ENCODE measurements around the gene GALNT2. TPM values are rescaled to one million over a fixed set of nuclear protein-coding genes. Genes with fewer than 3 reads are reported as not detected.

The GALNT2 gene
- total RNA-seq, 1 experiment from 2014 or later = 152 TPM

DNA sequence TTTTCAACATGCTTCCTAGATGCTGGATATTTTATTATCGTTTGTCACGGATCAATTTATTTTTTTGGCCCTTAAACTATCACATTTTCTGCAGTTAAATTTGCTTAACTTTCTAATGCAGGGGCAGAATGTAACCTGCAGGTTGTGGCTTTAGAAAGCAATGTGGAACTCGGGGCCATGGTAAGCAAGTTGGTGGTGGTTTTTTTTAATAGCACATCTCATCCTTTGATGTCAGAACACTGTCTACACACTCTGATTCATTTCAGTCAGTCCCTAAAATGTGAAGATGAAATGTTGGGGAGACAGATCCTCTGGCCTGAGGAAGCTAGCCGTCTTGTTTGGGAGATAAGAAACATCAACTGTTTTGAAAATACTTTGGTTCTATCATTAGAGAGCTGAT, 89.5 kb downstream of the GALNT2 start:
- Histone ChIP-seq H3K36me3 (ENCODE audit: control insufficient read depth, insufficient read depth, low read length) (no peaks in the 10 kb centered on the region), H3K9me3 (ENCODE audit: control insufficient read depth, insufficient read depth, low read depth, low read length) (no peaks in the 10 kb centered on the region), H3K4me1 (ENCODE audit: control insufficient read depth, insufficient read depth, low read length) (peaks cover 21% of the 10 kb centered on the region), H3K4me3 (ENCODE audit: low read depth in 2 of 2, low read length in 2 of 2) (no peak overlapping the region), H3K27me3 (ENCODE audit: control insufficient read depth, insufficient read depth, low read length) (no peaks in the 10 kb centered on the region), H3K27ac (ENCODE audit: low read length) (no peak overlapping the region)
- DNase-seq (ENCODE audit: low read depth, low spot score) (no peak), ATAC-seq (no peak)
- no TSS peak for BruUV-seq (replicated peaks)
- in situ Hi-C loops (cut with HindIII; ENCODE audit: low pct_unique_long_range_greater_than_20kb, low sequenced_read_pairs) (no loop called here), intact Hi-C loops (cut with micrococcal nuclease; ENCODE audit: unreplicated experiment) (no loop called here)
- POLR2A ChIA-PET = no interaction called here
- CTCF ChIA-PET = no interaction called here
- TF ChIP-seq SIN3A (IDR thresholded peaks at IDR 0.05; ENCODE audit: borderline replicate concordance, insufficient read depth, low read depth, low read length) = no peak
- no peak for TF ChIP-seq TCF7L2 (IDR thresholded peaks at IDR 0.05; ENCODE audit: low read depth, low read length)
- no peak for TF ChIP-seq POLR2AphosphoS5 (IDR thresholded peaks at IDR 0.05; ENCODE audit: low read depth, low read length)
- TF ChIP-seq, protein P1, sequence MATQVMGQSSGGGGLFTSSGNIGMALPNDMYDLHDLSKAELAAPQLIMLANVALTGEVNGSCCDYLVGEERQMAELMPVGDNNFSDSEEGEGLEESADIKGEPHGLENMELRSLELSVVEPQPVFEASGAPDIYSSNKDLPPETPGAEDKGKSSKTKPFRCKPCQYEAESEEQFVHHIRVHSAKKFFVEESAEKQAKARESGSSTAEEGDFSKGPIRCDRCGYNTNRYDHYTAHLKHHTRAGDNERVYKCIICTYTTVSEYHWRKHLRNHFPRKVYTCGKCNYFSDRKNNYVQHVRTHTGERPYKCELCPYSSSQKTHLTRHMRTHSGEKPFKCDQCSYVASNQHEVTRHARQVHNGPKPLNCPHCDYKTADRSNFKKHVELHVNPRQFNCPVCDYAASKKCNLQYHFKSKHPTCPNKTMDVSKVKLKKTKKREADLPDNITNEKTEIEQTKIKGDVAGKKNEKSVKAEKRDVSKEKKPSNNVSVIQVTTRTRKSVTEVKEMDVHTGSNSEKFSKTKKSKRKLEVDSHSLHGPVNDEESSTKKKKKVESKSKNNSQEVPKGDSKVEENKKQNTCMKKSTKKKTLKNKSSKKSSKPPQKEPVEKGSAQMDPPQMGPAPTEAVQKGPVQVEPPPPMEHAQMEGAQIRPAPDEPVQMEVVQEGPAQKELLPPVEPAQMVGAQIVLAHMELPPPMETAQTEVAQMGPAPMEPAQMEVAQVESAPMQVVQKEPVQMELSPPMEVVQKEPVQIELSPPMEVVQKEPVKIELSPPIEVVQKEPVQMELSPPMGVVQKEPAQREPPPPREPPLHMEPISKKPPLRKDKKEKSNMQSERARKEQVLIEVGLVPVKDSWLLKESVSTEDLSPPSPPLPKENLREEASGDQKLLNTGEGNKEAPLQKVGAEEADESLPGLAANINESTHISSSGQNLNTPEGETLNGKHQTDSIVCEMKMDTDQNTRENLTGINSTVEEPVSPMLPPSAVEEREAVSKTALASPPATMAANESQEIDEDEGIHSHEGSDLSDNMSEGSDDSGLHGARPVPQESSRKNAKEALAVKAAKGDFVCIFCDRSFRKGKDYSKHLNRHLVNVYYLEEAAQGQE (IDR thresholded peaks at IDR 0.05; ENCODE audit: insufficient read depth in 1 of 2, low read depth in 2 of 2, low read length in 1 of 2) = no peak
- TF ChIP-seq, protein P2, sequence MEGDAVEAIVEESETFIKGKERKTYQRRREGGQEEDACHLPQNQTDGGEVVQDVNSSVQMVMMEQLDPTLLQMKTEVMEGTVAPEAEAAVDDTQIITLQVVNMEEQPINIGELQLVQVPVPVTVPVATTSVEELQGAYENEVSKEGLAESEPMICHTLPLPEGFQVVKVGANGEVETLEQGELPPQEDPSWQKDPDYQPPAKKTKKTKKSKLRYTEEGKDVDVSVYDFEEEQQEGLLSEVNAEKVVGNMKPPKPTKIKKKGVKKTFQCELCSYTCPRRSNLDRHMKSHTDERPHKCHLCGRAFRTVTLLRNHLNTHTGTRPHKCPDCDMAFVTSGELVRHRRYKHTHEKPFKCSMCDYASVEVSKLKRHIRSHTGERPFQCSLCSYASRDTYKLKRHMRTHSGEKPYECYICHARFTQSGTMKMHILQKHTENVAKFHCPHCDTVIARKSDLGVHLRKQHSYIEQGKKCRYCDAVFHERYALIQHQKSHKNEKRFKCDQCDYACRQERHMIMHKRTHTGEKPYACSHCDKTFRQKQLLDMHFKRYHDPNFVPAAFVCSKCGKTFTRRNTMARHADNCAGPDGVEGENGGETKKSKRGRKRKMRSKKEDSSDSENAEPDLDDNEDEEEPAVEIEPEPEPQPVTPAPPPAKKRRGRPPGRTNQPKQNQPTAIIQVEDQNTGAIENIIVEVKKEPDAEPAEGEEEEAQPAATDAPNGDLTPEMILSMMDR (IDR thresholded peaks at IDR 0.05) = no peak

DNA sequence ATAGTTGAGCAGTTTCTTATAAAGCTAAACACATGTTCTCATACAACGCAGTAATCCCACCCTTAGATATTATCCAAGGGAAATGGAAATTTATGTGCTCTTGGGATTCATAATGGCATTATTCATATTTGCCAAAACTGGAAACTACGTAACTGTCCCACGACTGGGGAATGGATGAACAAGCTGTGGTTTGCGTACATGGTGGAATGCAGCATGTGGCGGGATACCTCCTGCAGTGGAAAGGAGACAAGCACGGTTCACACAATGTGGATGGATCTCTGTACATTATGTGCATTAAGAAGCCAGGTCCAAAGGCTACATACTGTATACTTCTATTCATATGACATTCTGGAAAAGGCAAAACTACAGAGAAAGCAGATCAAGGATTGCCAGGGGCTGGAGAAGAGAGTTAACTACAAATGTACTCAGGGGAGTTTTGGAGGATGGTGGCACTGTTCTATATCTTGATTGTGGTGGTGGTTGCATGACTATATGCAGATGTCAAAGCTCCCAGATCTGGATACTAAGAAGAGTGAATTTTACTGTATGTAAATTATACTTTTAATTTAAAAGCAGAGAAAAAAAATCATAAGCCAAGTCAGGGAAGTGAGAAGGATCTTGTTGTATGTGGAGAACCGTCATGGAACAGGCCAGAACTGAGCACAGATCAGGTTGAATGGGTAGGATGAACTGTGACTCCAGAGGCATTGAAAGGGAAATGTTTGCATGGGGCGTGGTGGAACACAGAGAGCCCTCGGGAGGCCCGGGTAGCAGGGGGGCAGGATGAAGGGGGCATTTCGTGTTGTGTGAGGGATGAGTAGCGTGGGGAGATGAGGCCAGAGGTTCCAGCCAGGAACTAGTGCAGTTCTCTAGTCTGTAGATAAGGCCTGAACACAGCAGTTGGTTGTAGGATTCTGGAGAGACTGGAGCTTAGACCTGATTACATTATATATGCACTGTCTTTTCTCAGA, 90.7 kb downstream of the GALNT2 start:
- H3K36me3 ChIP-seq (ENCODE audit: control insufficient read depth, insufficient read depth, low read length) = no peaks in the 10 kb centered on the region
- no peak for DNase-seq (ENCODE audit: low read depth, low spot score)
- in situ Hi-C loops (cut with HindIII; ENCODE audit: low pct_unique_long_range_greater_than_20kb, low sequenced_read_pairs) = no loop called here
- ChIA-PET CTCF (no interaction called here), POLR2A (no interaction called here)
- no TSS peak for BruUV-seq (replicated peaks)
- H3K27me3 ChIP-seq (ENCODE audit: control insufficient read depth, insufficient read depth, low read length) = no peaks in the 10 kb centered on the region
- TF ChIP-seq, protein P1 (IDR thresholded peaks at IDR 0.05; ENCODE audit: insufficient read depth in 1 of 2, low read depth in 2 of 2, low read length in 1 of 2) = no peak
- TF ChIP-seq TCF7L2 (IDR thresholded peaks at IDR 0.05; ENCODE audit: low read depth, low read length) (no peak), SIN3A (IDR thresholded peaks at IDR 0.05; ENCODE audit: borderline replicate concordance, insufficient read depth, low read depth, low read length) (no peak), POLR2AphosphoS5 (IDR thresholded peaks at IDR 0.05; ENCODE audit: low read depth, low read length) (no peak)
- TF ChIP-seq, protein P2 (IDR thresholded peaks at IDR 0.05) = no peak
- H3K4me3 ChIP-seq (ENCODE audit: low read depth in 2 of 2, low read length in 2 of 2) = no peak overlapping the region
- no peak overlapping the region for H3K27ac ChIP-seq (ENCODE audit: low read length)
- H3K9me3 ChIP-seq (ENCODE audit: control insufficient read depth, insufficient read depth, low read depth, low read length) = no peaks in the 10 kb centered on the region
- H3K4me1 ChIP-seq (ENCODE audit: control insufficient read depth, insufficient read depth, low read length) = peaks cover 21% of the 10 kb centered on the region
- intact Hi-C loops (cut with micrococcal nuclease; ENCODE audit: unreplicated experiment) = no loop called here
- peak; percentile 62; the same call in 1 of the 2 replicates for ATAC-seq
